Nephron (organoid): ENCODE measurements around the gene CAV1.

Experiments
- H3K27ac Mint-ChIP-seq, 3 experiments: 2 replicates each; pipeline ENCODE4 v1.8.0; 2020; ENCODE audit warnings: mixed read lengths in 3 of 3, mild to moderate bottlenecking in 2 of 3, moderate library complexity in 1 of 3
- H3K27me3 Mint-ChIP-seq: 2 replicates; pipeline ENCODE4 v1.8.0; 2021; ENCODE audit warnings: low read depth, mild to moderate bottlenecking, moderate library complexity, mixed read lengths
- H3K36me3 Mint-ChIP-seq: 2 replicates; pipeline ENCODE4 v1.8.0; 2020; ENCODE audit warnings: low read depth, mixed read lengths
- H3K4me1 Mint-ChIP-seq: 2 replicates; pipeline ENCODE4 v1.8.0; 2020; ENCODE audit warnings: mixed read lengths
- H3K4me3 Mint-ChIP-seq, 3 experiments: 2 replicates each; pipeline ENCODE4 v1.8.0; 2020; ENCODE audit warnings: mild to moderate bottlenecking in 3 of 3, mixed read lengths in 3 of 3, moderate library complexity in 2 of 3
- H3K9me3 Mint-ChIP-seq: 2 replicates; pipeline ENCODE4 v1.8.0; 2020; ENCODE audit warnings: mixed read lengths
- TF ChIP-seq, protein P1 (sequence below), 3 experiments: fragments of 200-600 bp; sonication (generic); IDR thresholded peaks; one replicate each; pipeline ENCODE4 v1.5.0; 2021; ENCODE audit warnings: antibody characterized with exemption in 3 of 3; ENCODE audit not compliant: unreplicated experiment in 3 of 3

CAV1 gene

DNA sequence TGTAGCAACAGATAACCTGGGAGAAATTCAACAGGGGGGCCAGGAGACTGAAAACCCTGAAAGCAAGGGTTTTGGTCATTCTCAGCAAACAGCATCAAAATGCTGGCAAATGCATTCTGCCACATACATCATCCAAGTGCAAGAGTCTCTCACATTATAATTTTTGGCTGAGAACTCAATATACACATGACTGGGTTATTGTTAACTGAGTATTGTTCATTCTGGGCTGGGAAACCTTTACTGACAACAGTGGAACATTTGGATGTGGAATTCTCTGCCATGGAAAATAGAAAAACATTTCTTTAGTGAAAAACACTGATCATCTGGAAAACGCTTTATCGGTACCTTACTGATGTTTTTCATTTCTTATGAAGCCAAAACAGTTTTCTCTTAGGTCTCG lies 74.0 kb downstream of the CAV1 start:
- Mint-ChIP-seq H3K27me3 (no peaks in the 10 kb centered on the region), H3K9me3 (no peaks in the 10 kb centered on the region), H3K4me1 (no peaks in the 10 kb centered on the region), H3K27ac (no peak overlapping the region), H3K36me3 (no peaks in the 10 kb centered on the region), H3K4me3 (no peak overlapping the region)
- TF ChIP-seq, protein P1, sequence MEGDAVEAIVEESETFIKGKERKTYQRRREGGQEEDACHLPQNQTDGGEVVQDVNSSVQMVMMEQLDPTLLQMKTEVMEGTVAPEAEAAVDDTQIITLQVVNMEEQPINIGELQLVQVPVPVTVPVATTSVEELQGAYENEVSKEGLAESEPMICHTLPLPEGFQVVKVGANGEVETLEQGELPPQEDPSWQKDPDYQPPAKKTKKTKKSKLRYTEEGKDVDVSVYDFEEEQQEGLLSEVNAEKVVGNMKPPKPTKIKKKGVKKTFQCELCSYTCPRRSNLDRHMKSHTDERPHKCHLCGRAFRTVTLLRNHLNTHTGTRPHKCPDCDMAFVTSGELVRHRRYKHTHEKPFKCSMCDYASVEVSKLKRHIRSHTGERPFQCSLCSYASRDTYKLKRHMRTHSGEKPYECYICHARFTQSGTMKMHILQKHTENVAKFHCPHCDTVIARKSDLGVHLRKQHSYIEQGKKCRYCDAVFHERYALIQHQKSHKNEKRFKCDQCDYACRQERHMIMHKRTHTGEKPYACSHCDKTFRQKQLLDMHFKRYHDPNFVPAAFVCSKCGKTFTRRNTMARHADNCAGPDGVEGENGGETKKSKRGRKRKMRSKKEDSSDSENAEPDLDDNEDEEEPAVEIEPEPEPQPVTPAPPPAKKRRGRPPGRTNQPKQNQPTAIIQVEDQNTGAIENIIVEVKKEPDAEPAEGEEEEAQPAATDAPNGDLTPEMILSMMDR (IDR thresholded peaks at IDR 0.05; ENCODE audit: unreplicated experiment in 3 of 3): no peak

DNA sequence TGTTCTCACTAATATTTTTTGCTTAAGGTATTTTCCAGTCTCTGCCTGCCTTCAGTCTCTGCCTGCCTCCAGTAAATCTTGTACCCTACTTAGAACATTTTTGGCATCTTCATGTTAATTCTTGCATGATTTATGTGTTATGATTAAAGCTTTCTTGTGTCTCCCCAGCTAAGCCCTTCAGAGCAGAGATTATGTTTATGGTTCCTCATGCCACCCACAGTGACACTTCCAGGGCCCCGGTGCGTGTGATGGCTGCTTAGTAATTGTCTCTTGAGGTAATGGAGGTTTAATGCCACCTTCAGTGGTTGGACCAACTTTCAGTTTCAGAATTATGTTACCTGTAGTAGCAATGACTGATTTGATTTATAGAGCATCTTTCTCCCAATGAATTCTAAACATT lies 76.6 kb downstream of the CAV1 start:
- H3K36me3 Mint-ChIP-seq: no peaks in the 10 kb centered on the region
- H3K9me3 Mint-ChIP-seq: no peaks in the 10 kb centered on the region
- no peak overlapping the region for H3K4me3 Mint-ChIP-seq
- H3K27me3 Mint-ChIP-seq: no peaks in the 10 kb centered on the region
- H3K27ac Mint-ChIP-seq: no peak overlapping the region
- TF ChIP-seq, protein P1 (IDR thresholded peaks at IDR 0.05; ENCODE audit: unreplicated experiment in 3 of 3): no peak
- no peaks in the 10 kb centered on the region for H3K4me1 Mint-ChIP-seq

DNA sequence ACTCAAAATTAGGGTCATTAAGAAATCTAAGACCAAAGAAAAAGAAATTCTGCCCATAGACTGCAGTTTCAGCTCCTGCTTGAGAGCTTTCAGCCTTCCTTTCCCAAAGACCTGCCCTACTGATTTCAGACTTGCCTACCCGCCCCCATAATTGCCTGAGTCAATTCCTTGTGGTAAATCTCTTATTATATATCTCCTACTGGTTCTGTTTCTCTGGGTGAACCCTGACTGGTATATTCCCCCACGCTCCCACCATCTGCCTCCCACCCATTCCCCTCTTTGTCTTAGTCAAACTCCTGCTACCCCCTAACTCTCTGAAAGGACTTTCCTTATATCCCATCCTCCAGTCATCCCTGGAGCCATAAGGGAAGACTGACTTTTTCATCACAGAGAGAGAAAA lies 82.5 kb downstream of the CAV1 start:
- TF ChIP-seq, protein P1 (IDR thresholded peaks at IDR 0.05; ENCODE audit: unreplicated experiment in 3 of 3): no peak
- Mint-ChIP-seq H3K27ac (no peak overlapping the region), H3K4me1 (no peaks in the 10 kb centered on the region), H3K27me3 (no peaks in the 10 kb centered on the region), H3K36me3 (no peaks in the 10 kb centered on the region), H3K4me3 (no peak overlapping the region), H3K9me3 (no peaks in the 10 kb centered on the region)

DNA sequence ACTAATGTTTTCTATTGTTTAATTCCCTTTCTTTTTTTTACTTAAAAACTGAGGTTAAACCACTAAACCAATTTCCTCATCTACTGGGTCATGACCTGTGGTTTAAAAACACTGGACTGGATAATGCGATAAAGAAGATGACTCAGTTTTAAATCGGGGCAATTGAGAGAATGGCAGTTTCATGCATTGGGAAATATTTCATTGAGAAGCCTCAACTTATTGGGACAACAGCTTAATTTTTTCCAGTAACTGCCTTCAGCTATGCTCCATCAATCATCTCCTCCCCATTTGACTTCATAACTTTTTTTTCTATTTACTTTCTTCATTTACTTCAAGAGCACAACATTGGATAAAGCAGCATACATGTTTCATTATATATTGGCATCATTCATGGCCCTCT lies 85.4 kb downstream of the CAV1 start:
- Mint-ChIP-seq H3K36me3 (no peaks in the 10 kb centered on the region), H3K27me3 (no peaks in the 10 kb centered on the region), H3K4me3 (no peak overlapping the region), H3K4me1 (peaks cover 6% of the 10 kb centered on the region), H3K27ac (no peak overlapping the region), H3K9me3 (no peaks in the 10 kb centered on the region)
- TF ChIP-seq, protein P1 (IDR thresholded peaks at IDR 0.05; ENCODE audit: unreplicated experiment in 3 of 3): no peak

DNA sequence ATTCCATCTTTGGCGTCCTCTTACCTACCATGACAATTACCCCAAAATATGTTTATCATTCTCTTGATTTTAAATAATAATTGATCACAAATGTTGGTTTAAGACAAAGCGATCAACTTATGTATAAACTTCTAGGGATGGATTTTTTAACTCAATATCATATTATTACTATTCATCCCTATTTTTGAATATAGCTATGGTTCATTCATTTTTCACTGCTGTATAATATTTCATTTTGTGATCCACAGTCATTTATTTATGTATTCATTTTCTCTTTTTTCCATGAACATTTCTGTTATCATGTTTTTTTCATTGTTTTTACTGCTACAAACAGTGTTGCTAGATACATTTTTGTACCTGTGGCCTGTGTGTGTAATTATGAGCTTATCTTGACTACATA lies 85.9 kb downstream of the CAV1 start:
- TF ChIP-seq, protein P1 (IDR thresholded peaks at IDR 0.05; ENCODE audit: unreplicated experiment in 3 of 3): no peak
- H3K36me3 Mint-ChIP-seq: no peaks in the 10 kb centered on the region
- peaks cover 6% of the 10 kb centered on the region for H3K4me1 Mint-ChIP-seq
- no peaks in the 10 kb centered on the region for H3K9me3 Mint-ChIP-seq
- no peak overlapping the region for H3K4me3 Mint-ChIP-seq
- no peak overlapping the region for H3K27ac Mint-ChIP-seq
- H3K27me3 Mint-ChIP-seq: no peaks in the 10 kb centered on the region
